DND-41 (cell line): Measurements from ENCODE around the gene CELA1.

Experiments
- CTCF ChIP-seq: IDR thresholded peaks from 2 replicates; pipeline ENCODE4 v1.5.1; 2012; ENCODE audit warnings: borderline replicate concordance, low read length, moderate library complexity, mild to moderate bottlenecking; ENCODE audit not compliant: poor library complexity, severe bottlenecking; ENCODE audit errors: extremely low read depth
- EZH2 ChIP-seq: IDR thresholded peaks from 3 replicates; pipeline ENCODE4 v1.6.1; 2012; ENCODE audit warnings: borderline replicate concordance, low read depth, mild to moderate bottlenecking, moderate library complexity, low read length, inconsistent platforms; ENCODE audit not compliant: severe bottlenecking

- TF ChIP-seq CTCF (no peak), EZH2 (no peak)
Observed at GRCh38 chr12:51379571-51379970, 33.1 kb upstream of the CELA1 start.
